Measurements from ENCODE around the gene DCAF5. TPM values are rescaled to one million over a fixed set of nuclear protein-coding genes. Genes with fewer than 3 reads are reported as not detected.

Gene DCAF5
- total and polyA plus RNA-seq, 2 of the 13 experiments (the other 11 are each of a cell fraction or from before 2014, with no cell fraction given), result 13.4 to 31.6 TPM

- DNase-seq (ENCODE audit: low spot score) (peak; percentile 87), FAIRE-seq (peak; percentile 91), ATAC-seq (peak; percentile 99)
- Histone ChIP-seq H4K20me1 (ENCODE audit: insufficient read depth, low read length) (no peaks in the 10 kb centered on the region), H3K4me3 (replicated peaks in 1 of 3; ENCODE audit: insufficient read depth in 1 of 3, low read depth in 2 of 3, low read length in 3 of 3) (peak within 1 kb of the TSS; percentile 75 to 92 (median 81)), H3K36me3 (replicated peaks in 1 of 2; ENCODE audit: control insufficient read depth in 1 of 2, insufficient read depth in 2 of 2, low read length in 2 of 2) (no peaks in the 10 kb centered on the region; a peak in 1 of 5 replicates), H3K27ac (ENCODE audit: extremely low read length, insufficient read depth, low read length) (peak within 1 kb of the TSS; percentile 66), H3K9me3 (ENCODE audit: low read length) (no peaks in the 10 kb centered on the region), H3K4me2 (ENCODE audit: low read depth, low read length) (peak within 1 kb of the TSS; percentile 73), H3K4me1 (ENCODE audit: insufficient read depth, low read length) (peaks cover 21% of the 10 kb centered on the region), H3K79me2 (ENCODE audit: insufficient read depth, low read length) (peaks cover 8% of the 10 kb centered on the region), H3K27me3 (ENCODE audit: control insufficient read depth in 1 of 2, insufficient read depth in 2 of 2, low read length in 2 of 2) (no peaks in the 10 kb centered on the region), H3K9ac (ENCODE audit: insufficient read depth, low read depth, low read length) (peak within 1 kb of the TSS; percentile 72), H2AFZ (ENCODE audit: low read length) (peak within 1 kb of the TSS; percentile 90)
- no TSS peak for BruUV-seq (replicated peaks)
- CTCF ChIA-PET (ENCODE audit: low intra/inter-chr PET ratio, low total read pairs), result no interaction called here
- intact Hi-C loops (cut with micrococcal nuclease; ENCODE audit: unreplicated experiment) (loop anchor here (2.0 to 10.0 kb wide), 2 partner anchors 37 to 57 kb away; no protein-coding TSS in a partner anchor), in situ Hi-C loops (cut with HindIII; ENCODE audit: extremely low pct_ligation_motif_present, low pct_unique_long_range_greater_than_20kb) (no loop called here)
- POLR2A ChIA-PET, result interaction anchor here (0.7 to 2.0 kb wide), 12 partner anchors 10 to 1168 kb away, joined by 3 to 12 read pairs (median 4); partner anchors contain the start of genes COX16, DCAF5, ERH and SLC39A9
- WGBS (ENCODE audit: low lambda C conversion rate), result under 1% methylated on average over 7 of the region's 58 CpGs
- TF ChIP-seq HIC2 (CRISPR knock-in tag; IDR thresholded peaks at IDR 0.05; ENCODE audit: low read depth) (no peak), STAT6 (CRISPR knock-in tag; IDR thresholded peaks at IDR 0.05; ENCODE audit: borderline replicate concordance) (no peak), ZNF17 (CRISPR knock-in tag; IDR thresholded peaks at IDR 0.05) (no peak), ZSCAN21 (CRISPR knock-in tag; IDR thresholded peaks at IDR 0.05; ENCODE audit: borderline replicate concordance) (peak; percentile 50; the same call in 1 of the 2 replicates), KLF6 (CRISPR knock-in tag; IDR thresholded peaks at IDR 0.05) (no peak), NFATC3 (CRISPR knock-in tag; IDR thresholded peaks at IDR 0.05) (no peak), ZNF720 (CRISPR knock-in tag; IDR thresholded peaks at IDR 0.05) (no peak), PHF8 (CRISPR knock-in tag; IDR thresholded peaks at IDR 0.05) (peak; percentile 93), TCF12 (IDR thresholded peaks at IDR 0.05) (no peak), TCF12 (CRISPR knock-in tag; IDR thresholded peaks at IDR 0.05) (peak; percentile 61; the same call in 1 of the 2 replicates), ZNF10 (CRISPR knock-in tag; IDR thresholded peaks at IDR 0.05; ENCODE audit: borderline replicate concordance, low read depth) (no peak), ZNF569 (CRISPR knock-in tag; IDR thresholded peaks at IDR 0.05; ENCODE audit: borderline replicate concordance) (no peak), ZFP1 (CRISPR knock-in tag; IDR thresholded peaks at IDR 0.05) (peak; percentile 59; the same call in 1 of the 2 replicates), RFXANK (CRISPR knock-in tag; IDR thresholded peaks at IDR 0.05) (peak; percentile 37; the same call in 1 of the 2 replicates), TEAD3 (CRISPR knock-in tag; optimal IDR thresholded peaks at IDR 0.05; ENCODE audit: borderline replicate concordance) (no peak), SMARCE1 (IDR thresholded peaks at IDR 0.05; ENCODE audit: borderline replicate concordance) (no peak), ZNF451 (CRISPR knock-in tag; IDR thresholded peaks at IDR 0.05) (peak; percentile 57; the same call in 1 of the 2 replicates), SALL1 (CRISPR knock-in tag; IDR thresholded peaks at IDR 0.05) (peak; percentile 84), TOE1 (CRISPR knock-in tag; IDR thresholded peaks at IDR 0.05) (no peak), ZBTB43 (CRISPR knock-in tag; conservative IDR thresholded peaks at IDR 0.05) (no peak)
Observed at GRCh38 chr14:69191340-69192111, 38.6 kb upstream of the DCAF5 start, which contains the start of gene EXD2. EXD2 (plus strand) TSS chr14:69191498; CDS start chr14:69209471, 17,973 bp downstream.

Measured in HepG2 (cell line).